ENCODE measurements around the gene MAP1B. TPM values are rescaled to one million over a fixed set of nuclear protein-coding genes. Genes with fewer than 3 reads are reported as not detected.

MAP1B gene
- total and polyA plus RNA-seq, 10 donors, result 0.68 to 17.3 (median 9.8) TPM

GRCh38 chr5:72234868-72235267 lies 127.6 kb downstream of the MAP1B start:
- intact Hi-C loops (cut with DNase I; ENCODE audit: low total_unique reads), result no loop called here
- no peak overlapping the region for H3K27ac ChIP-seq
- H3K4me3 ChIP-seq, result no peak overlapping the region
- 92 to 96% (median 93%) methylated on average over 1 of the region's 1 CpG for WGBS, 5 donors
- no peak for DNase-seq
- H3K4me1 ChIP-seq, result peaks cover 0 to 52% (median 30%) of the 10 kb centered on the region in 6 donors
- TF ChIP-seq POLR2A (IDR thresholded peaks at IDR 0.05), result no peak
- TF ChIP-seq, protein P1, sequence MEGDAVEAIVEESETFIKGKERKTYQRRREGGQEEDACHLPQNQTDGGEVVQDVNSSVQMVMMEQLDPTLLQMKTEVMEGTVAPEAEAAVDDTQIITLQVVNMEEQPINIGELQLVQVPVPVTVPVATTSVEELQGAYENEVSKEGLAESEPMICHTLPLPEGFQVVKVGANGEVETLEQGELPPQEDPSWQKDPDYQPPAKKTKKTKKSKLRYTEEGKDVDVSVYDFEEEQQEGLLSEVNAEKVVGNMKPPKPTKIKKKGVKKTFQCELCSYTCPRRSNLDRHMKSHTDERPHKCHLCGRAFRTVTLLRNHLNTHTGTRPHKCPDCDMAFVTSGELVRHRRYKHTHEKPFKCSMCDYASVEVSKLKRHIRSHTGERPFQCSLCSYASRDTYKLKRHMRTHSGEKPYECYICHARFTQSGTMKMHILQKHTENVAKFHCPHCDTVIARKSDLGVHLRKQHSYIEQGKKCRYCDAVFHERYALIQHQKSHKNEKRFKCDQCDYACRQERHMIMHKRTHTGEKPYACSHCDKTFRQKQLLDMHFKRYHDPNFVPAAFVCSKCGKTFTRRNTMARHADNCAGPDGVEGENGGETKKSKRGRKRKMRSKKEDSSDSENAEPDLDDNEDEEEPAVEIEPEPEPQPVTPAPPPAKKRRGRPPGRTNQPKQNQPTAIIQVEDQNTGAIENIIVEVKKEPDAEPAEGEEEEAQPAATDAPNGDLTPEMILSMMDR (IDR thresholded peaks at IDR 0.05 in 8 of 11, conservative IDR thresholded peaks at IDR 0.05 in 3 of 11), result no peak
- no peak for TF ChIP-seq POLR2AphosphoS5 (IDR thresholded peaks at IDR 0.05)
- H3K9me3 ChIP-seq, result no peaks in the 10 kb centered on the region
- no peaks in the 10 kb centered on the region for H3K27me3 ChIP-seq (replicated peaks in 1 of 7)
- peaks cover 0 to 67% (median 16%) of the 10 kb centered on the region in 6 donors for H3K36me3 ChIP-seq

GRCh38 chr5:72235725-72236124 lies 128.4 kb downstream of the MAP1B start:
- intact Hi-C loops (cut with DNase I; ENCODE audit: low total_unique reads), result no loop called here
- H3K27me3 ChIP-seq (replicated peaks in 1 of 7), result no peaks in the 10 kb centered on the region
- peaks cover 0 to 59% (median 14%) of the 10 kb centered on the region in 6 donors for H3K36me3 ChIP-seq
- no peak overlapping the region for H3K27ac ChIP-seq
- H3K4me1 ChIP-seq, result peaks cover 0 to 52% (median 30%) of the 10 kb centered on the region in 6 donors
- no peak overlapping the region for H3K4me3 ChIP-seq
- no peaks in the 10 kb centered on the region for H3K9me3 ChIP-seq
- 85 to 95% (median 89%) methylated on average over 1 of the region's 1 CpG for WGBS, 5 donors
- no peak for TF ChIP-seq POLR2AphosphoS5 (IDR thresholded peaks at IDR 0.05)
- TF ChIP-seq, protein P1 (IDR thresholded peaks at IDR 0.05 in 8 of 11, conservative IDR thresholded peaks at IDR 0.05 in 3 of 11), result no peak
- TF ChIP-seq POLR2A (IDR thresholded peaks at IDR 0.05), result no peak
- no peak for DNase-seq

- Histone ChIP-seq H3K4me3 (no peak overlapping the region), H3K27ac (no peak overlapping the region), H3K36me3 (peaks cover 0 to 51% (median 6%) of the 10 kb centered on the region in 6 donors), H3K9me3 (no peaks in the 10 kb centered on the region), H3K4me1 (peaks cover 0 to 37% (median 24%) of the 10 kb centered on the region in 6 donors), H3K27me3 (replicated peaks in 1 of 7) (no peaks in the 10 kb centered on the region)
- TF ChIP-seq, protein P1 (IDR thresholded peaks at IDR 0.05 in 8 of 11, conservative IDR thresholded peaks at IDR 0.05 in 3 of 11), result no peak
- intact Hi-C loops (cut with DNase I; ENCODE audit: low total_unique reads), result no loop called here
- 90 to 97% (median 95%) methylated on average over 2 of the region's 2 CpGs for WGBS, 5 donors
- DNase-seq, result no peak
Observed at GRCh38 chr5:72237415-72237814, 130.1 kb downstream of the MAP1B start.

DNA sequence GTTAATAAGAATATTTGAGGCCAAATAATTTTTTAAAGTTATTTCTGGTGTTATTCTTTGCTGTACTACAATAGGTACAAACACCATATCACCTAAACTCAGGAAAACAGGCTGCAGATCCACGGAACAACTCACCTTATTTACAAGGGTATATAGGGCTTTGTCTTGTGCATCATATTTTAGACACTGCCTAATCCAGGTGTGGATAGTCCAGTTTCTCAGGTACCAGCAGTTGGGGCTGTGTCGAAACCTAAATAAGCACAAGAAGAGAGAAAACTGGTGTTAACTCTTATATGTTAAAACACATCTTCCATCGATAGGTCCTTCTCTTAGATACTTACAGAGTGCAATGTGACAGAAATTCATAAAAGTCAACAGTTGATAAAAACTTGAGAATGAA lies 130.6 kb downstream of the MAP1B start:
- WGBS, 5 donors, result 95 to 97% (median 96%) methylated on average over 3 of the region's 3 CpGs
- no peak overlapping the region for H3K4me3 ChIP-seq
- H3K27ac ChIP-seq, result no peak overlapping the region
- H3K9me3 ChIP-seq, result no peaks in the 10 kb centered on the region
- intact Hi-C loops (cut with DNase I; ENCODE audit: low total_unique reads), result no loop called here
- no peak for TF ChIP-seq POLR2A (IDR thresholded peaks at IDR 0.05)
- peaks cover 0 to 50% (median 5%) of the 10 kb centered on the region in 6 donors for H3K36me3 ChIP-seq
- H3K4me1 ChIP-seq, result peaks cover 0 to 32% (median 20%) of the 10 kb centered on the region in 6 donors
- no peaks in the 10 kb centered on the region for H3K27me3 ChIP-seq (replicated peaks in 1 of 7)
- no peak for DNase-seq
